Mesenchymal stem cell (in vitro differentiated cells and primary cell): ENCODE measurements around the gene RBCK1.

ENCODE experiments used
- DNase-seq: peaks from one replicate; pipeline ENCODE4 v3.0.0-alpha.2; 2013
- H2AFZ ChIP-seq: one replicate; pipeline ENCODE4 v1.6.1; 2013; ENCODE audit warnings: low read depth, mild to moderate bottlenecking, control low read depth, inconsistent platforms, low read length, moderate library complexity
- H2AK5ac ChIP-seq: 2 replicates; pipeline ENCODE4 v1.6.1; 2013; ENCODE audit warnings: low read length, moderate library complexity, mild to moderate bottlenecking, inconsistent platforms; ENCODE audit not compliant: severe bottlenecking
- H2BK120ac ChIP-seq: one replicate; pipeline ENCODE4 v1.6.1; 2013; ENCODE audit warnings: low read depth, mild to moderate bottlenecking, inconsistent platforms, low read length, moderate library complexity
- H2BK12ac ChIP-seq, 2 experiments: one replicate each; pipeline ENCODE4 v1.6.1; 2013; ENCODE audit warnings: inconsistent platforms in 2 of 2, low read length in 2 of 2, mild to moderate bottlenecking in 2 of 2, moderate library complexity in 2 of 2, control low read depth in 1 of 2
- H2BK15ac ChIP-seq: one replicate; pipeline ENCODE4 v1.6.1; 2013; ENCODE audit warnings: mild to moderate bottlenecking, low read depth, inconsistent platforms; ENCODE audit not compliant: poor library complexity, severe bottlenecking
- H2BK5ac ChIP-seq: 2 replicates; pipeline ENCODE4 v1.6.1; 2013; ENCODE audit warnings: low read depth, mild to moderate bottlenecking, low read length, control low read depth, inconsistent platforms; ENCODE audit not compliant: poor library complexity, severe bottlenecking
- H3K14ac ChIP-seq, 2 experiments: one replicate each; pipeline ENCODE4 v1.6.1; 2013; ENCODE audit warnings: inconsistent platforms in 2 of 2, low read length in 2 of 2, control low read depth in 1 of 2, mild to moderate bottlenecking in 1 of 2, moderate library complexity in 1 of 2
- H3K18ac ChIP-seq, 2 experiments: one replicate each; pipeline ENCODE4 v1.6.1; 2013; ENCODE audit warnings: inconsistent platforms in 2 of 2, low read length in 2 of 2, control low read depth in 1 of 2, low read depth in 1 of 2, mild to moderate bottlenecking in 1 of 2
- H3K23ac ChIP-seq, 2 experiments: one replicate each; pipeline ENCODE4 v1.6.1; 2013; ENCODE audit warnings: inconsistent platforms in 2 of 2, low read length in 2 of 2, mild to moderate bottlenecking in 2 of 2, moderate library complexity in 2 of 2, control low read depth in 1 of 2
- H3K27ac ChIP-seq: 2 replicates; pipeline ENCODE4 v1.5.1; 2013; ENCODE audit warnings: mild to moderate bottlenecking, moderate library complexity, low read length, control low read depth, inconsistent platforms; ENCODE audit not compliant: poor library complexity, severe bottlenecking
- H3K27me3 ChIP-seq, 2 experiments: 2 replicates each; pipeline versions ENCODE4 v1.6.1 to v1.7.0; 2013; ENCODE audit warnings: low read length in 2 of 2, mild to moderate bottlenecking in 2 of 2, moderate library complexity in 2 of 2, control low read depth in 1 of 2, inconsistent platforms in 1 of 2; ENCODE audit not compliant: control insufficient read depth in 1 of 2, insufficient read depth in 1 of 2
- H3K36me3 ChIP-seq, 2 experiments: 2 replicates each; pipeline versions ENCODE4 v1.6.1 to v1.7.0; 2013; ENCODE audit warnings: low read length in 2 of 2, control low read depth in 1 of 2, inconsistent platforms in 1 of 2, low read depth in 1 of 2, mild to moderate bottlenecking in 1 of 2; ENCODE audit not compliant: insufficient read depth in 2 of 2, control insufficient read depth in 1 of 2
- H3K4ac ChIP-seq, 2 experiments: one replicate each; pipeline ENCODE4 v1.6.1; 2013; ENCODE audit warnings: inconsistent platforms in 2 of 2, low read length in 2 of 2, mild to moderate bottlenecking in 2 of 2, moderate library complexity in 2 of 2, control low read depth in 1 of 2, low read depth in 1 of 2
- H3K4me1 ChIP-seq: 2 replicates; pipeline ENCODE4 v1.6.1; 2013; ENCODE audit warnings: low read depth, low read length, control low read depth; ENCODE audit not compliant: control insufficient read depth, insufficient read depth
- H3K4me2 ChIP-seq: 2 replicates; pipeline ENCODE4 v1.6.1; 2013; ENCODE audit warnings: low read length, mild to moderate bottlenecking, inconsistent platforms; ENCODE audit not compliant: poor library complexity, severe bottlenecking
- H3K4me3 ChIP-seq, 2 experiments: 2 replicates each; pipeline versions ENCODE4 v1.5.1 to v1.7.0; 2013; ENCODE audit warnings: low read length in 2 of 2, mild to moderate bottlenecking in 2 of 2, control low read depth in 1 of 2, low read depth in 1 of 2; ENCODE audit not compliant: insufficient read depth in 1 of 2
- H3K79me1 ChIP-seq: replicated peaks from 2 replicates; pipeline ENCODE4 v1.6.1; 2013; ENCODE audit warnings: mild to moderate bottlenecking, control low read depth, low read length, inconsistent platforms; ENCODE audit not compliant: poor library complexity, severe bottlenecking
- H3K9ac ChIP-seq: 2 replicates; pipeline ENCODE4 v1.7.0; 2013; ENCODE audit warnings: mild to moderate bottlenecking, low read length, moderate library complexity
- H3K9me3 ChIP-seq: 2 replicates; pipeline ENCODE4 v1.7.0; 2013; ENCODE audit warnings: mild to moderate bottlenecking, low read length; ENCODE audit not compliant: control insufficient read depth
- H4K8ac ChIP-seq: one replicate; pipeline ENCODE4 v1.6.1; 2013; ENCODE audit warnings: inconsistent platforms, mild to moderate bottlenecking, low read length, moderate library complexity
- H4K91ac ChIP-seq: one replicate; pipeline ENCODE4 v1.6.1; 2013; ENCODE audit warnings: mild to moderate bottlenecking, low read length, inconsistent platforms
- WGBS: methylation state at CpG from one replicate; pipeline ENCODE4 v1.1.7; 2013; ENCODE audit warnings: mixed read lengths; 5-methylcytosine and 5-hydroxymethylcytosine counted together

Gene RBCK1

DNA sequence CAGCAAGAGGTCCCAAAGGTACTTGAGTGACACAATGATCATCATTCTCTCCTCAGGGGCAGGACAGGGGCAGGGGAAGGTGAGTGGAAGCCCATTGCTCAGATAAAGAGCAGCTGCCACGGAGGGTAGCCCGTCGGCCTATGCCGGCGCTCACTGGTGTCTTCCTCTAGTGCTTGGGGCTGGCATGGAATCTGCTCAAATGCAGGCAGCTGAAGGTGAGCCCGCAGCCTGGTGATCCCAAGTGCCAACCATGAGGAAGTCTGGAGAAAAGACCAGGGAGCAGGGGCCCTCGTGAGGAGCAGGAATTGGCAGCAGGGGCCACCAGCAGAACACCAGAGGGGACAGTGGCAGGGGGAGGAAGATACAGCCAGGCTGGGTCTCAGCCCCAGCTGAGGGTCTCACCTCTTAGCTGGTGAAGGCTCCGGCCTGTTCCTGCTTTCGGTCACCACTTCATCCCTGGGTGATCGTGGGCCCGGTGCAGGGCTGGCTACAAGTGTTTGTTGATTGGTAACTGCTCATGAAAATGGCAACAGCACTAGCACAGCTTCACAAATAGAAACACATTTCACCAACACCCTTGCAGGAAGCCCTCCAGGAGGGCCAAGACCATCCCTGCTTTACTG is 24.7 kb downstream of the RBCK1 start:
- no peak overlapping the region for H3K4me3 ChIP-seq
- H3K18ac ChIP-seq: no peak overlapping the region
- no peak overlapping the region for H3K23ac ChIP-seq
- H2AK5ac ChIP-seq: no peak overlapping the region
- 95% methylated on average over 9 of the region's 11 CpGs for WGBS
- no peak overlapping the region for H2BK5ac ChIP-seq
- H3K9me3 ChIP-seq: no peaks in the 10 kb centered on the region
- no peak overlapping the region for H3K9ac ChIP-seq
- H4K91ac ChIP-seq: no peak overlapping the region
- peaks cover 23% of the 10 kb centered on the region for H3K79me1 ChIP-seq
- no peaks in the 10 kb centered on the region for H3K27me3 ChIP-seq
- H3K36me3 ChIP-seq: peaks cover 78 to 85% of the 10 kb centered on the region in 2 experiments
- no peak overlapping the region for H3K4me2 ChIP-seq
- peak overlapping the region; percentile 8 for H4K8ac ChIP-seq
- no peak overlapping the region for H2BK120ac ChIP-seq
- H3K4me1 ChIP-seq: peaks cover 16% of the 10 kb centered on the region
- no peak overlapping the region for H2BK12ac ChIP-seq
- no peak overlapping the region for H2AFZ ChIP-seq
- DNase-seq: no peak
- no peak overlapping the region for H3K4ac ChIP-seq
- no peak overlapping the region for H3K14ac ChIP-seq
- no peak overlapping the region for H3K27ac ChIP-seq
- no peak overlapping the region for H2BK15ac ChIP-seq

DNA sequence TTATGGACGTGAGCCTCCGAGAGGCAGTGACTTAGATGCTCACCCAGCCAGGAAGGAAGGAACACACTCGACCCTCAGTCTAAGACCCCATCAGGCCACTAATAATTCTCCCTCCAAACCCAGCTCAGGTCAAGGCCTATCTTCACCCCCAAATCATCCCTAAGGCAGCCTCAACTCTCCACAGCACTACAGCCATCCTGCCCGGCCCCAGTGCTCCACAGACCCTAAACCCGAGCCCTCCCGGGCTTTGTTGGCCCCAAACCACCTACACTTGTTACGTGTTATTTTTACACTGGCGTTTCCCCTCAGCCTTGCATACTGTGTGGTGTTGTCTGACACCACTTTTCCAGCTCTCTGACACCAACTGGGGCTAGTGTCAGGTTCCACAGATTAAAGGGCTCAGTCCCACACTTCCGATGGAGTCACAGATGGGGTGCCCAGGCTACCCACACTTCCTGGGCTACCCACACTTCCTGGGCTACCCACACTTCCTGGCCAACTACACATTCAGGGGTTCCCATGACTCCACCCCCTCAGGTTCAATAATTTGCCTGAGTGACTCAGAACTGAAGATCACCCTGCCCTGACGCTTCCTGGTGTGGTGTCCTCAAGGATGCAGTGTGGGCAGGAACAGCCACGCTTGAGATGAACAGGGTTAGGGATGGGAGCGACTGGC is 25.3 kb downstream of the RBCK1 start:
- WGBS: 92% methylated on average over 12 of the region's 12 CpGs
- no peak overlapping the region for H4K8ac ChIP-seq
- H2AFZ ChIP-seq: no peak overlapping the region
- H3K4me1 ChIP-seq: peaks cover 16% of the 10 kb centered on the region
- DNase-seq: no peak
- H2BK15ac ChIP-seq: no peak overlapping the region
- no peak overlapping the region for H3K23ac ChIP-seq
- no peak overlapping the region for H2BK12ac ChIP-seq
- H3K27me3 ChIP-seq: no peaks in the 10 kb centered on the region
- H3K4me2 ChIP-seq: no peak overlapping the region
- peaks cover 78 to 85% of the 10 kb centered on the region in 2 experiments for H3K36me3 ChIP-seq
- H2AK5ac ChIP-seq: no peak overlapping the region
- H3K9ac ChIP-seq: no peak overlapping the region
- H3K4me3 ChIP-seq: no peak overlapping the region
- H2BK120ac ChIP-seq: no peak overlapping the region
- H3K4ac ChIP-seq: no peak overlapping the region
- peak overlapping the region; percentile 22 for H3K27ac ChIP-seq
- H3K9me3 ChIP-seq: no peaks in the 10 kb centered on the region
- H3K18ac ChIP-seq: no peak overlapping the region
- H3K14ac ChIP-seq: peak overlapping the region in 1 of 2 experiments; percentile 74
- no peak overlapping the region for H4K91ac ChIP-seq
- H2BK5ac ChIP-seq: no peak overlapping the region
- peaks cover 25% of the 10 kb centered on the region for H3K79me1 ChIP-seq

GRCh38 chr20:434221-434620 is 26.1 kb downstream of the RBCK1 start:
- DNase-seq: no peak
- Histone ChIP-seq H3K18ac (no peak overlapping the region), H2BK120ac (no peak overlapping the region), H3K4me2 (no peak overlapping the region), H2AK5ac (no peak overlapping the region), H2BK15ac (no peak overlapping the region), H4K8ac (no peak overlapping the region), H3K27ac (no peak overlapping the region), H3K4me3 (no peak overlapping the region), H3K9ac (no peak overlapping the region), H3K4me1 (peaks cover 13% of the 10 kb centered on the region), H3K27me3 (no peaks in the 10 kb centered on the region), H3K9me3 (no peaks in the 10 kb centered on the region), H3K4ac (no peak overlapping the region), H2BK5ac (no peak overlapping the region), H3K79me1 (peaks cover 25% of the 10 kb centered on the region), H2AFZ (no peak overlapping the region), H4K91ac (no peak overlapping the region), H3K14ac (no peak overlapping the region), H2BK12ac (no peak overlapping the region), H3K23ac (no peak overlapping the region), H3K36me3 (peaks cover 80 to 91% of the 10 kb centered on the region in 2 experiments)
- WGBS: 73% methylated on average over 11 of the region's 11 CpGs

- no peak overlapping the region for H3K23ac ChIP-seq
- no peaks in the 10 kb centered on the region for H3K27me3 ChIP-seq
- H2AFZ ChIP-seq: no peak overlapping the region
- no peak overlapping the region for H2BK5ac ChIP-seq
- no peak overlapping the region for H2BK120ac ChIP-seq
- H3K27ac ChIP-seq: no peak overlapping the region
- no peaks in the 10 kb centered on the region for H3K9me3 ChIP-seq
- no peak overlapping the region for H2BK15ac ChIP-seq
- H3K18ac ChIP-seq: no peak overlapping the region
- H3K14ac ChIP-seq: no peak overlapping the region
- no peak overlapping the region for H2BK12ac ChIP-seq
- no peak overlapping the region for H4K91ac ChIP-seq
- peaks cover 78 to 91% of the 10 kb centered on the region in 2 experiments for H3K36me3 ChIP-seq
- H3K4ac ChIP-seq: no peak overlapping the region
- no peak overlapping the region for H3K9ac ChIP-seq
- DNase-seq: no peak
- 90% methylated on average over 14 of the region's 16 CpGs for WGBS
- H3K4me3 ChIP-seq: no peak overlapping the region
- H3K79me1 ChIP-seq: peaks cover 25% of the 10 kb centered on the region
- H4K8ac ChIP-seq: no peak overlapping the region
- no peak overlapping the region for H3K4me2 ChIP-seq
- H3K4me1 ChIP-seq: peaks cover 13% of the 10 kb centered on the region
- no peak overlapping the region for H2AK5ac ChIP-seq
Observed at GRCh38 chr20:434661-435419, 26.7 kb downstream of the RBCK1 start.
